ENCODE results near the gene TMEM185A.
"Not testable (repeated sequence)": the region's sequence is repeated elsewhere in the genome, so short reads cannot be mapped to it uniquely, and the experiment has no call there.

The TMEM185A gene

GRCh38 chrX:149619662-149620061 is 11.9 kb downstream of the TMEM185A start:
- DNase-seq = not testable (repeated sequence)

- no peak for DNase-seq
Observed at GRCh38 chrX:149618871-149619270, 12.7 kb downstream of the TMEM185A start.

- no peak for DNase-seq
Observed at GRCh38 chrX:149611623-149612175, 19.9 kb downstream of the TMEM185A start.

GRCh38 chrX:149610511-149610910 is 21.1 kb downstream of the TMEM185A start:
- no peak for DNase-seq

DNA sequence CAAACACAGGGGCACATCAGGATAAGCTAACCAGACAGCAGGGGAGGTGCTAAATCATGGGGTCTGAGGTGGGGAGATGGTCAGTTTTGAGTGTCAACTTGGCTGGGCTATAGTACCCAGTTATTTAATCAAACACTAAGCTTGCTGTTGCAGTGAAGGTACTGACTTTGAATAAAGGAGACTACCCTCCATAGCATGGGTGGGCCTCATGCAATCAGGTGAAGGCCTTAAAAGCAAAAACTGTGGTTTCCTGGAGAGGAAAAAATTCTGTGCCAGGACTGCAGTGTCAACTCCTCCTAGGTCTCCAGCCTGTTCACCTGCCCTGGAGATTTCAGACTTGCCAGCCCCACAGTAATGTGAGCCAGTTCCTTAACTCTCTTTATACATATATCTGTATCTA is 23.9 kb downstream of the TMEM185A start:
- no peak for DNase-seq

GRCh38 chrX:149605248-149605885 is 26.2 kb downstream of the TMEM185A start:
- not testable (repeated sequence) for DNase-seq

GRCh38 chrX:149598603-149599002 is 33.0 kb downstream of the TMEM185A start:
- DNase-seq = not testable (repeated sequence)

GRCh38 chrX:149595943-149596342 is 35.6 kb downstream of the TMEM185A start:
- DNase-seq = not testable (repeated sequence)

DNA sequence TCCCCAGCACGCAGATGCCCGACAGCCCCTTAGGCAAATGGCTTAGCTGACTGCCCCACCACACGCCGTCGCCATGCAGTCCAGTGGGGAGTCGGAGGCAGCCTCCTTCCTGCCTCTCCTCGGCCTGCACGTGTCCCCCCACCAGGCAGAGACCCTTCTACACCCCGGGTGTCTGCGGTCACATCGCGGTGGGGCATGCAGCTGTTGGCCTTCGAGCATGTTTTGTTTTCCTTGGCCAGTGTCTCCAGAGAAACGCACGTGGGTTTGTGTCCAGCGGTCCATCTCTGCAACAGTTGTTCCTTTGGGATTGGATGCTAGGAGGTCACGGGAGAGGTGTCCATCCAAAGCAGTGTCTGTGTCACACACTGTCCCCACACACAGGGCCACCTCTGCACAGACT is 36.4 kb downstream of the TMEM185A start, which contains the start of gene HSFX2:
Gene HSFX2, minus strand, starts transcription at position 101 of the 400 bp plus-strand sequence. CDS start 614 bp downstream, outside the sequence.
- DNase-seq = not testable (repeated sequence)

GRCh38 chrX:149590993-149591392 is 40.6 kb downstream of the TMEM185A start:
- not testable (repeated sequence) for DNase-seq

GRCh38 chrX:149587359-149587758 is 44.2 kb downstream of the TMEM185A start, which contains the start of gene MAGEA9B:
Gene MAGEA9B, minus strand, starts transcription at chrX:149587459. Its CDS starts 4,280 bp downstream, at chrX:149583179.
- DNase-seq = not testable (repeated sequence)

DNA sequence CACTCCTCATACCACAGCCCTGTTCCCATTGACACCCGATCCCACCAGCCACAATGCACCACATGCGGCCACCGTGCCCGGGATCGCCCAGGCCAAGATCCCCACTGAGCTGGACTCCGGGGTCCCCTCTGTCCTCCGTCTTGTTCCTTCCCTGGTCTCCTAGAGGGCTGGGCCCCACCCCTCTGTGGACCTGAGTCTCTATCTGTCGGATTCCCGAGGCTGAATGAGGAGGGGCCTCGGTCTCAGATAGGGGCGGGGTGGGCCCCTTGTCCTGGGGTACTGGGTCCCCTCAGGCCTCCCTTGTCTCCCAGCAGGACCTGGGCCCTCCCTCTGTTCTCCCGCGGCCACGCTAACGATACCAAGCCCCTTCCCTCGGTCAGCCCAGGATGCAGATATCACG is 46.0 kb downstream of the TMEM185A start:
- not testable (repeated sequence) for DNase-seq

- not testable (repeated sequence) for DNase-seq
Observed at GRCh38 chrX:149573456-149573855, 58.1 kb downstream of the TMEM185A start.

DNA sequence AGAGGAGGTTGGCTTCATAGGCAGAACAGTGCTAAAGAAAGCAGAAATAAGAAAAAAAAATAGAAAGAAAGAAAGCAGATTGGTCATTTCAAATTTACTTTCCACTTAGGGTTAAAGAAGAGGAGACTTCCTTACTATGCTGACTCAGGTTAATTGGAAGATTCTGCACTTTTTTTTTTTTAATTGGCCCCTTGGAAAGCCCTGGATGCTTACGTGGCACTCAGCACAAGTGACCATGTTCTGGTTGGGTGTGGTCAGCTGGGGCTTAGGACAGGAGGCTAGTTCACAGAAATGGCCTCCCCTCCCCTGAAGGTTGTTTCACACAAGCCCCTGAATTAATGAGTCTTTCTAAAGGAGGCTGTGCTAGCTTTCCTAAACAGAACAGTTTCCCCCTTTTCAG is 58.8 kb downstream of the TMEM185A start:
- no peak for DNase-seq

DNA sequence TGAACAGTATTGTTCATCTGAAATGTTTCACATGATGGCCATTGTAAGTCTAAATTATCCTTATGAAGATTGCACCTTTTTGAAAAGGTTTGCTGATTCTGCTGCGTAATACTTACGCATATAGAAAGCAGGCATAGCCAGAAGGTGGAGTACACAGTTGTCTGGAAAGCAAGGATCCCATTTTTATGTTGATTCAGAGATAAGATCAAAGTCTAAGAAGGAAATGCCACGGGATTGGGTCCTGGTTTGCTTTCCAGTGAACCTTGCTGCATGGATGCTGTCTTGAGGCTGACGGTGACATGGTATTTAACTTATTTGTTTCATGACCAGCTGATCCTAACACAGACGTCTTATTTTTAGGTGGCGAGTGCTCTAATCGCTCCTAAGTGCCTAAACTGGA is 59.8 kb downstream of the TMEM185A start:
- no peak for DNase-seq

DNA sequence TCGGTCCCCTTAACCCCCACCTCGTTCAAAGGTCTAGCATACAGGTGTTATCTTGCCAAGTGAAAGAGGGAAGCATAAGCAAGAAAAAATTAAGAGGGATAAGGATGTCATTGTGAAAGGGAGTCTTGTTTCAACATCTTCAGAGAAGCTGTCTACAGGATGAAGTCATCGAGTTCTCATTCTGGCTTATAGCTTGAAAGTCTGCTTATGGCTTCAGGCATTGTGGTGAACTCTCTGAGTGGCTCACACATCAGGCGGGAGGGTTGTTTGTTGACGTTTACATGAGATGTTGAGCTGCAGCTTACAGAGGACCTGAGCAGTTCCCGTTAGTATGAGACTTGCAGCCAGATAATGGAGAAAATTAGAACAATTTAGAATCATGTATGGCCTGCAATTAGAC is 60.9 kb downstream of the TMEM185A start:
- DNase-seq = no peak

- no peak for DNase-seq
Observed at GRCh38 chrX:149569770-149570169, 61.8 kb downstream of the TMEM185A start.

DNA sequence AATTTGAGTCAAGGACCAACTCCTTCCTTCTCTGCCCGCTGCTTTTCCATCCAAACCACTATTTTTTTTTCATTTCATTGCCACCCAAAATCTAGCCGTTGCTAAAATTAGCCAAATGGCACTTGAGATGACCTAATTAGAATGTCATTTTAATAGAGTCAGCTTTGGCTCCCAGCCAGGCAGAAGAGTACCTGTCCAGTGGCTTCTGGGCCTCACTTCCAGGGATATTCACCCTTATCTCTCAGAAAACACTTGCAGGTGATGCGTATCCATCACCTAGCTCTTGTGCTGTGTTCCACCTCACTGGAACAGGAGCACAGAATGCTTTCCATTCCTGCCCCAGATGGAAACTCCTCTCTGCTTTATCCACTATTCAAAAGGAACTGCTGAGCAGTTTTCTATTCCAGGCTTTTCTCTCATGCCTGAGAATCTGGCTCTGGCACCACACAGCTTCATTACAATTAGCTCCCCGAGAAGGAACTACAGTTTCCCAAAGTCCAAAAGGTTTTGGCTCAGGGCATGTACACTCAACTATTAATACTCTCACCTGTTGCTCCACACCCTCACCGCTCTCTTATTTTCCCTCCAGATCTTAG is 62.8 kb downstream of the TMEM185A start:
- DNase-seq = no peak

DNA sequence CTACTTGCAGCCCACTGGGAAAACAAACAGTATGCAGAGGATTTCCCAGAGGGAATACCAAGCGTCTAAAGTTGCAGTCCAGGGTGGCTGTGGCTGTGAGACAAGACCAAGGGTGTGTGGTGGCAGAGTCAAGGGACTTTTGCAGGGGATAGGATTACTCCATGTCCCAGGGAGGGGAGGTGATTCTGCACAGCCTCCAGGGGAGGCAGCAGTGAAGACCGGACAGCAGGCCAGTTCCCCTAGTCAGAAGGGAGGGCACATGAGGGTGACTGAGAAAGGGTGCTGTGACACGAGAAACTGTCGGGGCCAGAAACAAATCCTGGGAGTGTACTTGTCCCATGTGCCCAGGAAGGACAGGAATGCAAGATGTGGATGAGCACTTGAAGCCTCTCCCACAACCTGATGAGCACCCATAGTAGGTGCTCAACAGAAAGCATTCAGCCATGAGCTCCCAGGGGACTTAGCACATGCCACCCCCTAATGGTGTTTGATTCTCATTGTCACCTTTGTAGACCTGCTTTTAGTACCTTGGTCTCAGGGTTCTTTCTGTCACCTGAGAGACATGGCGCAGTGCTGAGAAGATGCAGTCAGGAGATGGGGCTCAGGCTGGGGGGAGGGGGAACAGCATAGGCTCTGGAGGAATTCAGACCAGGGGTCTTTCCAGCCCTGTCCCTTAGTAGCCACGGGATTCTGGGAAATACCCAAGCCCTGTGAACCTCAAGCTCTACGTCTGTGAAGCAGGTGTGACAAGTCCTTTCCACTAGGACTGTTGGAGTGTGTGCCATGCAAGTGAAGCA is 63.8 kb downstream of the TMEM185A start:
- DNase-seq = no peak

GRCh38 chrX:149563359-149563758 is 68.2 kb downstream of the TMEM185A start:
- DNase-seq = no peak

- DNase-seq = not testable (repeated sequence)
Observed at GRCh38 chrX:149555251-149555650, 76.3 kb downstream of the TMEM185A start.

DNA sequence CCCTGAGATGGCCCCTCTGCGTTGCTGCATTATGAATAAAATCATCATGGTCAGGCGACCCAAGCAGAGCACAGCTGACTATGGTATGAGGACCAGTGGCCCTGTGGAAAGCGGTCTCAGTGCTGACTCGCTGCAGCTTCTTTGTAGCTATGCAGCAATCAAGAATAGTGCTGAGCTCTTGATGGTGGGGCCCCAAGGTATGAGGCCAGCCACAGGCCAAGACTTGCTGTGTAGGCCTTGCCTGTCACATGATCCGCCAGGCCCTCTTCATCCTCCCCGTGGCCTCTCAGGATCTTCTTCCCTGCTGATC is 79.7 kb downstream of the TMEM185A start:
- not testable (repeated sequence) for DNase-seq

- DNase-seq = not testable (repeated sequence)
Observed at GRCh38 chrX:149551245-149551938, 80.2 kb downstream of the TMEM185A start.

All from activated gamma-delta T cell (primary cell).